NCI-H146 (cell line): Measurements from ENCODE around the gene UBR2.
"Not testable (repeated sequence)": the region's sequence is repeated elsewhere in the genome, so short reads cannot be mapped to it uniquely, and the experiment has no call there.

Experiments used
- DNase-seq: peaks from one replicate; lab custom pipeline; 2025; lab: John Stamatoyannopoulos, UW

Gene UBR2

DNA sequence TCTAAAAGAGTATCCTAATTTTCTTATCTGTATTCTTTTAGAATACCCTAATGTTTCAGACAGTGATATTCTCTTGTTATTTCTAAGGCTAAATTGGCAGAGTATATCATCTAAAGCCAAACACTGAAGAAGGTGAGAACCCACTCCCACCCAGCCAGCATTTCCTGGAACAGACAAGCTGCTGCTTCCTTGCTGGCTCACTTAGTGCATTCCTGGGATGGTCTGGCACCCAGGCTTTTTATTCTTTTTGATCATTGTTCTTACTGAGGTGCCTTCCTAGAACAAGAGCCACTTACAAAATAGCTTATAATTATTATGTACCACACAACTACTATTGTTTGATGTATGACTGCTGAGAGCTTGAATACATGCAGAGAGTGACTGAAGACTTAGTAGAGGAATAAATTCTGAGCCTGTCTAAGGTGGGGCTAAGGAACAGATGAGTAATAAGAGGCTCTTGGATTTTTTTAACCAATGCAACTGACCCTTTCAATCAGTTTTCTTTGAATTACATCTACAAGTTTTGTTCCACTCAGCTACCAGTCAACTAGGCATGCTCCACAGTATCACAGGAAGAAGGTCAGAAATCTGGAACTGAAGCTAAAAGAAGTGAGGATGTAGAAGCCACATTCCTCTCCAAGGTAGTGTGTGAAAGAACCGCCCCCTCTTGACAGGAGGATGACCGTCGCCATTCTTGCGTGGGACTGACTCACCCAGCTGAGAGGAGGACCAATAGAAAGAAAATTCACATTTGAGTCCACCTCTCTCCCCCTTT, 128.5 kb downstream of the UBR2 start:
- DNase-seq = no peak

DNA sequence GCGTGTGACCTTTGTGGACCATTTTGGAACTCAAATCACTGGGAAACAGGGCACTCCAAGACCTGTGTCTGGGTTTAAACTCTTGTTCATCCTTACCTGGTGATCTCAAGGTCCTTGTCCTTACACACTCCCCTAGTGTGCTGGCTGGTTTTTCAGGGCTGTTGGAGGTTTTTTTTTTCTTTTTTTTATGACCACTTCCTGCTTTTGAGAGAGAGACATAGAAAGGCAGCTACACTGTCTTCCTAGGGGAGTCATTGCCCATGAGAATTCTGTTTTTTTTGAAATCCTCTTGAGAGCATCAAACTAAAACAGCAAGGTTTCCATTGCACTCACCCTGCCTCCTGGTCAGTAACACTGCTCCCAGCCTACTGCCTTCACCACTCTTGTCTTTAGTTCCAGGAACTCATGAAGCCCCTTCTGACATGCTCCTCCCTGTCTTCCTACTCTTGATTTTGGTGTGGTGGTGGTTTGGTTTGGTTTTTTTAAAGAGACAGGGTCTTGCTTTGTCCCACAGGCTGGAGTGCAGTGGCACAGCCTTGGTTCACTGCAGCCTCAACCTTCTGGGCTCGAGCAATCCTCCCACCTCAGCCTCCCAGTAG, 130.0 kb downstream of the UBR2 start:
- no peak for DNase-seq

DNA sequence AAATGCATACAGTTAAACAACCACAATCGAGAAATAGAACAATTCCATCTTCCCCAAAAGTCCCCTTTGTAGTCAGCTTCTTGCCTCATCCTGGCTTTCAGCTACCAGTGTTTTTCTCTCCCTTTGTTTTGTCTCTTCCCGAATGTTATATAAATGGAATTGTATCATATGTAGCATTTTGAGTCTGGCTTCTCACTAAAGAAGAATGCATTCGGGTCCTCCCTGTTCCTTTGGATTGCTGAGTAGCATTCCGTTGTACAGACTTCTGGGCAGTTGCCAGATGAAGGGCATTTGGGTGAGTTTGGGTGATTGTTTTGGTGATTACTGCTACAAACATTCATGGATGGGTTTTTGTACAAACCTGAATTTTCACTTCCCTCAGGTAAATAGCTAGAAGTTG, 130.8 kb downstream of the UBR2 start:
- no peak for DNase-seq

DNA sequence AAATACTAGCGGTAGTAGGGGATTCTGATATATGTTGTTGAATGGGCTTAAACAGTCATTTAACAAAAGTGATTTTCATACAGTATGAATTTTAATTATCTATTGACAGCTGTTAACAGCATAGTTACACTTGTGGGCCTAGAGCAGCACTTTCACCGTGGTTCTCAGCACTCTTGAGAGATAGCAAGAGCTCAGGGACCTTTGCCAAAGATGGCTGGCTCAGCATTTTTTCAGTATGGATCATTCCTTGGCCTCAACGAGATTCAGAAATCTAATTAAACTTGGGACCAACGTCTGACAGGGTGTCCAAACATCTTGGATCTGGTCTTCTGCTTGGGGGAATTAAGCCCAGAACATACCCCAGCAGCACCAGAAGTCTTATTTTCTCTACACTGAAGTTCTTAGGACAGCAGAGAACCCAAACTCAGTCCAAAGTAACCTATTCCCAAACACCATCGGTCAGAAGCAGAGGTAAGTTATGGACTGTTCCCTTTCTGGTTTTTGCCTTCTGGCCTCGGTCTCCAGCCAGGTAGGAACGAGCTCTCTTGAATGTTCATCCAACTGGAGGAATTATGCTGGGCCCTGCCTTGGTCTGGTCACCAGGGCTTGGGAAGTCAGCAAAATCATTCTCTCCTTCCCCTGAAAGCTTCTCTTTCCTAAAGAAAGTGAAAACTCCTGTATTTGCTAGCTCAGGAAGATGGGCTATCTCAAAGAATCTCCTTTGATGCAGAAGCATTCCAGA, 132.9 kb downstream of the UBR2 start:
- no peak for DNase-seq

DNA sequence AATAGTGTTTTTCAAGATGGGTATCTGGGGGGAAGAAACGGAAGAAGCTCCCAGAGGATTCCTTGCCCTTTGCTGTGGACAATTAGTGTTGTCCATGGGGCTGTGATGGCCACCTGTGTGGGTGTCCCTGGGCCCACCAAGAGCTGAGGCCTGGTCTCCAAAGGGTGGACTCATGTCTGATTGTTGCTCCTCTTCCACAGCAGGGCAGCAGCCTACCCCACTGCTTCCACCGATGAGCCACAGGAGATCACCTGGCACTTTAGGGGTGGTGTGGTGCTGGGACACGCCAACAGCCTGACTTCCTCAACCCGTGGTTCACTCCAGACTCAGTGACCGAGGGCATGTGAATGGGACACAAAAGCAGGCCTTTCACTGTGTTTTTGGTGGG, 133.4 kb downstream of the UBR2 start:
- DNase-seq = no peak

- no peak for DNase-seq
These were observed 134.4 kb downstream of the UBR2 start for GRCh38 chr6:42698217-42698616.

DNA sequence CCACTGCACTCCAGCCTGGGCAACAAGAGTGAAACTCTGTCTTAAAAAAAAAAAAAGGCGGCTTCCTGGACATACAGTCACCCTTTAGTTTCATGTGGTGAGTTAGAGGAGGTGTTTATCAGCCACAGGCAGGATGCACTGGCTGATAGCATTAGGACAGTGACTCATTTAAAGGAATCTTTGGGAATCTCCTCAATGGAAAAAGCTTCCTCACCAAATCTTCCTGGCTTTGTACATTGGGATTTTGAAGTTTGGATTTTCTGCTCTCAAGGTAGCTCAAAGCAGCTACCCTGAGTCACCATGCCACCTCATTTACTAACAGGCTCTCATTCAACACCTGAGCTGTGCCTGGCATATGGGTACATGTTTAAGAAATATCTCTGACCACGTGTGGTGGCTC, 138.4 kb downstream of the UBR2 start:
- DNase-seq = no peak

GRCh38 chr6:42702786-42703185, 139.0 kb downstream of the UBR2 start:
- not testable (repeated sequence) for DNase-seq

GRCh38 chr6:42704251-42704936, 140.6 kb downstream of the UBR2 start:
- DNase-seq = peak; percentile 86

DNA sequence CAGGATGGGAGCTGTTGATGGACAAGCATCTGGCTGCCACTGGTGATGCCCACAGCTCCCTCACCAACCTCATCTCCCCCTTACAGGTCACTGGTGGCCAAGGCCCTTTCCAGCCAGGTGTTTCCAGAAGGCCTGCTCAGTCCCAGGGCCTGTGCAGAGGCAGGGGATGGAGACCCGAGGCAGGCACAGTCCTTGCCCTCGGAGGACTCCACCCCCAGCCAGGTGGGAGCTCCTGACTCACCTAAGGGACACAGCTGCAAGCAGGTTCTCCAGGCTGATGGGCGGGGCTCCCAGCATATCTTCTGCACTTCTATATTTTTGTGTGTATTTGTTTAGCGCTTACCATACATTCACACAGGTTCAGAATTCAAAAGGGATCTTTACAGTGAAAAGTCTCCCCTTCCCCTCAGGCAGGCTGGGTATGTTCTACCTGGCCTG, 141.1 kb downstream of the UBR2 start:
- DNase-seq = peak; percentile 69

- no peak for DNase-seq
These were observed 143.8 kb downstream of the UBR2 start for GRCh38 chr6:42707595-42707994.

DNA sequence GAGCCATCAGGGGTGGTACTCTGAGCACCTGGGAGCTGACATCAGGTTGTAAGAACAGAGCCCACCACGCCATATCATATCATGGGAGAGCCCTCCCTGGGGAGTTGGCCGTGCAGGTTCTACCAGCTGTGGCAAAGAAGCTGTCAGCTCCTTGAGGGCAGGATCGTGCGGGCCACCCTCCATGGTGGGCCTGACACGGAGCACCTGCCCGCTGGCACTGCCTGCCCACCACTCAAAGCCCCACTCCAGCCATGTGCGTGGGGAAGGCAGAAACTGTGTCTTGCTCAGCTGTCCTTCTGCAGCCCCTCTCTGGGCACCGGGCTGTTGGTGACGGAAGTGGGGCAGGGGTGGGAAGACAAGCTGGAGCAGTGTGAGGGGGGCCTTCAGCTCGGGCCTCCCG, 144.3 kb downstream of the UBR2 start:
- DNase-seq = no peak

DNA sequence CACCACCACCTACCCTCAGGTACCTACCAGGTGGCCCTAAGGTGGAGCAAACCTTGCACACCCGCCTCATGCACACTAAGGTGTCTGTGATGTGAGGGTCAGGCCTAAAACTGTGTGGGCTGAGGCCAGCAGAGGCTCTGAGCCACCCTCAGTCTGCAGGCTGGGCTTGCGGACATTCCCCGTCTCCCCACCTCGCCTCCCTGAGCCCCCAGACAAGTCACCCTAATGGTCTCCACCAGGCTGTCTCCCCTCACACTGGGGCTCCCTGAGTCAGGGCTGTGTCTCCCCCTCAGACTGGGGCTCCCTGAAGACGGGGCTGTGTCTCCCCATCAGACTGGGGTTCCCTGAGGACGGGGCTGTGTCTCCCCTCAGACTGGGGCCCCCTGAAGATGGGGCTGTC, 146.0 kb downstream of the UBR2 start:
- no peak for DNase-seq

- peak; percentile 16 for DNase-seq
These were observed 146.5 kb downstream of the UBR2 start for GRCh38 chr6:42710316-42710715.

- no peak for DNase-seq
These were observed 148.1 kb downstream of the UBR2 start for GRCh38 chr6:42711930-42712329.

GRCh38 chr6:42714098-42714761, 150.4 kb downstream of the UBR2 start:
- DNase-seq = no peak

DNA sequence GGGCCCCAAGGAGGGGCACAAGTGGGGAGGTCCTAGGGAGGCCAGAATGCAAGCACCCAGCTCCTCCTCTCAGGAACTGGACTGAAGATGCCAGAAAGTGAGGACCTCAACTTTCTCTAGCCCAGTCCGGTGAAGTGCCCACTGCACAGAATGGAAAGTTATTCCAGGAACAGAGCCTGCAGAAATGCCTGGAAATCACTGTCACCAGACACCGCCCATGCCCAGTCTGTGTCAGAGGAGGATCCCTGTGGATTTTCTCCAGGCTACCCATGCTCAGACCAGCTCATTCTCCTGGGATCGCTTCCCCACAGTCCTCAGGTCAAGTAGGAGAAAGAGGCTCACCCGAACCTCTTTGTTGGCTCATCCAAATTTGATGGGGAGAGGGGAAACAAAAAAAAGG, 152.0 kb downstream of the UBR2 start:
- DNase-seq = no peak

GRCh38 chr6:42720739-42721138, 156.9 kb downstream of the UBR2 start:
- DNase-seq = no peak

DNA sequence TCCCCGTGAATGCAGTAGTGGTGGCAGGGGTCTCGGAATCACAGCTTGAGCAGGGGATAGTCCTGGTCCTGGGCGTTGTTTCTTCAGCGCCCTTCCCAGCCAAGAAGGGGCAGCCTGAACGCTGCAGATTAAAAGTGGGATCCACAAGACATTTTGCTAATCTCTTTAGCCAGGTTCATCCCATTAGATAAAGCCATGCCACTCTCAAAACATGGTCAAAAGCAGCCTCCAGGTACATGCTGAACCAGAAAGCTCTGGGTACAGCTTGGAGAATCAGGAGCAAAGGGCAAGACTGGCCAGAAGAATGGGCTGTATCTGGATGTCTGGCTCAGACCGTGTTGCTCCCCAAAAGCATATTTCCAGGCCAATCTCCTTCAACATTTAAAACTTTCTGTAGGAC, 158.7 kb downstream of the UBR2 start, which contains the start of gene PRPH2:
TSS of gene PRPH2 (minus strand) at position 101 of the 400 bp plus-strand sequence. CDS start 263 bp downstream, outside the sequence.
- no peak for DNase-seq

GRCh38 chr6:42724825-42725224, 161.0 kb downstream of the UBR2 start:
- DNase-seq = no peak

DNA sequence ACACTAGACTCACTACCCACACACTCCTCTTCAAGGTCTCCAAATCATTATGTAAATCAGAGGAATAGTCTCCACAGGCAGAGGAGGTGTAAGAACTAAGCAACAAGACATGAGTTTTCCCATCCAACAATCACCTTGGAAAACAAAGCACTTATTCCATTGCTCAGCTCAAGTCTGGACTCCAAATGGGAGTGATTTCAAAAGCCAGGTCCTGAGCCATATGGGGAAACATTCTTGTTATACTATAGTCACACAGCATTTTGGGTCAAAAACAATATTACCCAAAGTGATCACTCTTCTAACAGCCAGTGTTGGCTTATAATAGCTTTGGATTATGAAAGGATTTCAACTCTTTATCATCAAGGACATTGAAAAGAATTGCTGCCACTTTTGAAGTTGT, 162.2 kb downstream of the UBR2 start:
- no peak for DNase-seq
